HG03457 (cell line): Measurements from ENCODE around the gene NUDT14.

ENCODE experiments used
- ATAC-seq: cut with Tn5 transposase; IDR thresholded peaks from one replicate; pipeline ENCODE4 v1.9.1; 2021; ENCODE audit warnings: moderate number of reproducible peaks; ENCODE audit not compliant: unreplicated experiment

NUDT14 gene

DNA sequence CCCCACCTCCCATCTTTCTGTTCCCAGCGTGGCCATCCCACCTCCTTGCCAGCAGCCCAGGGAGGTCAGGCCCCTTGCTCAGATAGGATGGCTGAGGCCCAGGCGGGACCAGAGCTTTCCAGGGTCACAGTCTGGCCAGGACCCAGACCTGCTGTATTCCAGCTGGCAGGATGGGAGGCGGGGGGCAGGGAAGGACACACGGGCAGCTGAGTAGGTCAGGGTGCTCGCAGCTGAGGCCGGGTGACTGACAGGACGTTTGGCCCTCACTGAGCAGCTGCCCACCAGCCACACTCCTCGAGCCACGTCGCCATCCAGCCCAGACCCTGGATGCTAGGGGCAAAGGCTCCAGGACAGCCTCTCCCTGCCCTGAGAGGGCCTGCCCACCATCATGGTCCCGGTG lies 4.0 kb downstream of the NUDT14 start:
- no peak for ATAC-seq

DNA sequence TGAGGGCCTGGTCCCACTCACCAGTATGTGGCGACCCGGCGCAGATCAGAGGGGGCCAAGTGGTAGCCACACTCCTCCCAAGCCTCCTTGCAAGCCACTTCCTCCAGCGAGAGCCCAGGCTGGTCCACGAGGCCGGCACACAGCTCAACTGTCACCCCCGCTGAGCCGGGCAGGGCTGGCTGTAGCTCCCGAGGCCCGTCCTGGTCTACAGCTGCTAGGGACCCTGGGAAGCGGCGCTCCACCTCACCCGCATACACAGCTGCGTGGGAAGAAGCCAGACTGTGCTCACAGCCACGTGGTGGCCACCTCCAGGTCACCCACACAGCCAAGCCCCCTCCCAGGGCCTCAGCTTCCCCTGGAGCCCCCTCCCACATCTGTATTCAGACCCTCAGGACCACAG lies 4.6 kb downstream of the NUDT14 start:
- ATAC-seq, result no peak

DNA sequence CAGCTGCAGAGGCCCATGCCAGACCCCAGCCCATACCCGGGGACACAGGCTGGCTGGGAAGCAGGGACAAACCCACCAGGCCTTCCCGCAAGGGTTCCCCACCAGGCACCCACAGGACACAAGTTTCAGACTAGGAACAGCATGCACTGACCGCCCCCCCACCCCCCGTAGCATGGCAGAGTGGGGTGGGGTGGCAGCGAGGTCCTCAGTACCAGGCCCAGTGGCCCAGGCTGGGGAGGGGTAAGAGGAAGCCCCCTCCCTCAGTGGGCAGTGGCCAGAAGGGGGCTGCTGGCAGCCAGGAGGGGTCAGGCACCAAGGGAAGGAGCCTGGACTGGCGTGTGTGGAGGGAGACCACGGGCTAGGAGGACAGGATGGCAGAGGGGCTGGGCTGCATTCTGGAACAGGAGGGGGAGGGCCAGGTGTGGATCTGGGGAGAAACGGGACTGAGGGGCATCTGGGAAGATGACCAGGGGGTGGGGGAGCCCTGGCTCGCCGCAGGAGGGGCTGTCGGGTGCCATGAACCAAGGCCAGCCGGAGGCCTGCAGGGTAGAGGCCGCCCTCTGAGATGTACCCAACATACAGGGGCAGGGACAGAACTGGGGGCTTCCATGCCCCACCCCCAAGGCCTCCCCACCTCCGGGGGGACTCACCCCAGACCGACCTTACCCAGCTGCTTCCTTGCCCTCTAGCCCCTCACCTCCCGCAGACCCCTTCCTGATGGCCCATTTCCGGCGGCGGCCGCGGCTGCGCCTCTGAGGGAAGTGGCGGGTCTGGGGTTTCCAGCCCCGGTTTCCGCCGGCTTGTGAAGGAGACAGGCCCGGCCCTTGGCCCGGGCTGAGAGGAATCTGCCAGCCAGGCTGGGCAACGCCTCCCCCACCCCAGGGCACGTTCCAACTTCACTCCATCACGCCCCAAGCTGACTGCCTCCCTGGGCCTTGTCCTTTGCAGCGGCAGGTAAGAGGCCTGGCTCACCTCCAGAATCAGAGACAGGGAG lies 6.9 kb downstream of the NUDT14 start:
- ATAC-seq, result no peak

DNA sequence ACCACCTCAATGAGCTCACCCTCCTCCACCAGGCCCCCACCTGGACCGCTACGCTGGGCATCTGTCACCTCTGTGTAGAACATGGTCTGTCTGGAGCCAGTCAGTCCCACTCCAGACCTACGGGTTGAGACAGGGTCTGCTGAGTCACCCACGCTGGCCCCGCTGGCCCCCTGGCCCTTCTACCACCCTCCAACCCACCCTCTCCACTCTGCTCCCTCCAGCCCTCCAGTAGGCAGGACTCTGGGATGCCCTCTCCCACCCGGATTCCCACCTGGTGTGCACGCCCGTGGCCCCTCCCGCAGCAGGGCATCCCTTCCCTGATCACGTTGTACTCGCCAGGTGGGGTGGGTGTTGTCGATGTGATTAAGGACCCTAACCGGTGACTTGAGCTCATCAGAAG lies 8.0 kb downstream of the NUDT14 start:
- no peak for ATAC-seq

DNA sequence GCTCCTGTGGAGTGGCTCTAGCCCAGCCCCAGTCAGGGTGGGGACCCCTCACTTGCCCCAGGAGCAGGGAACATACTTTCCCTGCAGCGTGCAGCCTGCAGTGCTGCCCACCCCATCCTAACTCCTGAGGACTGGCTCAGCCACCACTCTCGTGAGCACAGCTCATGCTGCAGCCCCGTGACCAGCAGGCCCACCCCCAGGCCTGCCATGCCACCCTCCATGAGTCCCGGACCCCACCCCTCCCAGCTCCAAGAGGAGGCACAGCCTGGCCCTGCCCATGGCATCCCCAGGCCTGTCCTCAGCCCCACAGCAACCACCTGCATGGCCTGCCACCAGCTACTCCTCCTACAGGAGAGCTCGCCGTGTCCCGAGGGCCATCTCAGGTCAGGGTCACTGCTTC lies 8.6 kb downstream of the NUDT14 start:
- ATAC-seq, result no peak

DNA sequence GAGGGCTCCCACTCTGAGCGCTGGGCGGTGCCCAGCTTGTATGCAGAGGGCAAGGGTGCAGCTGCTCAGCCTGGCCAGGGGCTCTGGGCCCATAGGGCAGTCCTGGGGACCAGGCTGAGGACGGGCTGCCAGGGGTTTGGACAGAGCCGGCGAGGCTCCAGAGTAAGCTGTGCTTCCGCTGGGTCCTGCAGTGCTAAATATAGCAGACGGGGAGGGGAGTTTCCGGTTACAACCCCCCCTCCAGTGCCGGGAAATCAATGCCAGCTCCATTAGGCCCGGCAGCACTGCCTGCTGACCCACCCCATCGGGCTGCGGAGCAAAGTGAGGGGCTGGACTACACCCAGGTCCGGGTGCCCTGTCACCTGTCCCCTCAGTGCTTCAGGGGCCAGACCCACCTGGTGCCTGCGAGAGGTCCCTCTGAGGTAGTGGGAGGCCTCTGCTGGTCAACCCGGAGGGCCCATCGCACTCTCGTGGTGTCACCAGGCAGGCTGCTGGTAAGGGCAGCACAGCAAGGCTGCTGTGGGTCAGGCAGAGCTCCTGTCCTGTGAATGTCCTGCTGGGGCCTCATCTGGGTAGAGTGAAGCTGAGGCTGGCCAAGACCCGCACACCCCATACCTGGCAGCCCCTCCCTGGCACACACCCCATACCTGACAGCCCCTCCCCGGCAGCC lies 10.0 kb downstream of the NUDT14 start:
- no peak for ATAC-seq

DNA sequence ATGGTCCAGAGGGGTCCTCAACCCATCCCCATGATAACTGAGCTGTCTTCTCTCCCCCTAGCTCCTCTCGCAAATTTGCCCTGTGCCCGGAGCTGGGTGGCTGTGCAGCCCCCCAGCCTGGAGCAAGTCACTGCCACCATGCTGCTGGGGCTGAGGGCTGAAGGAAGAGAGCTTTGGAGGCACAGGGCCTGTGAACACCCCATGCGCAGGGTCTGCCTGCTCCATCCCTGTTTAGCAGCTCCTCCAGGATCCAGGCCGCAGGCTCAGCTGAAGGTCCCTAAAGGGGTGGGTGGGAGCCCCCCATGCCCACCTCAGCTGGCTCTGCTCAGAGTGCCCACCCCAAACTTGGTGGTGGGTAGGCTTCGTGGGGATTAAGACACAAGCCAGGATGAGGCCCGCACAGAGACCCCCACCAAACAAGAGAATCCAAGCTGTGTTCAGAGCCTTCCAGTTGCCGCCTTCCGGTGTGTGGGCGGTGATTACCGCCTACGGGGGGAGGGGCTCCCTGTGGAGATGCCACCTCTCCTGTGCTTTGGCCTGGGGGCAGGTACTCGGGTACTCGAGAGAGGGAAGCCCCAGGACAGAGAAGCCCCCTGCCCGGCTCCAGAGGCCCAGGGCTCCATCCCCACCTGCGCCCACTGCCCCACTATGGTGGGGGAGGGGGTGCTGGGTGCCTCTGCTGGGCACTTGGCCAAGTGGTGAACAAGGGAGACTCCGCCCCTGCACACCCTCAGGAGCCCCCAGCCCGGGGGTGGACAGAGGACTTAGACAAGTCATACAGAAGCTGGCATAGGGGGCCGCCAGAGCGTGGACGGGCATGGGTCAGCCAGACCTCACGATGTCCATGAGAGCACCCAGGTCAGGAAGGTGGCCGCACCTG lies 11.1 kb downstream of the NUDT14 start:
- ATAC-seq, result no peak

DNA sequence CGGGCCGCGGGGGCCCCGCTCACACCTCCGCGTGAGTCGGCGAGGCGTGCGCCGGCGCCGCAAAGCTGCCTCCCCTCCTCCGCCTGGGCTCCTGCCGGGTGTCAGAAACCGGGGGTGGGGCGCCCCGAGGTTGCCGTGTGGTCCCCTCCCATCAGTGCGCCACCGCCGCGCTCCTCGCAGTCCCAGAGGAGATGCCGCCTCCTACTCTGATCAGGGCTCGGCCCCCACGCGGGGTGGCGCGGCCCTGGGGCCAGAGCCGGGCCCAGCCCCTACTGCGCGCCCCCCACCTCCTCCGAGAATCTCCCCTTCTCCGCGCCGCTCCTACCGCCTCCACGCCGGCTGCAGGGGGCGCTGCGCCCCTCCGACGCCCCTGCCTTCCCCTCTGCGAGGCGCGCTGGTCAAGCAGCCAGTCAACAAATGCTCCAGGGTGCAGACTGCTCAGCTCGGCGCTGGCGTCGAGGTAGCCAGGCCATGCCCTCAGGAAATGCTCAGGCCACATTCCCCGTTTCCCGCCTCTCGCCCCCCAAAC lies 12.1 kb downstream of the NUDT14 start:
- ATAC-seq, result no peak

DNA sequence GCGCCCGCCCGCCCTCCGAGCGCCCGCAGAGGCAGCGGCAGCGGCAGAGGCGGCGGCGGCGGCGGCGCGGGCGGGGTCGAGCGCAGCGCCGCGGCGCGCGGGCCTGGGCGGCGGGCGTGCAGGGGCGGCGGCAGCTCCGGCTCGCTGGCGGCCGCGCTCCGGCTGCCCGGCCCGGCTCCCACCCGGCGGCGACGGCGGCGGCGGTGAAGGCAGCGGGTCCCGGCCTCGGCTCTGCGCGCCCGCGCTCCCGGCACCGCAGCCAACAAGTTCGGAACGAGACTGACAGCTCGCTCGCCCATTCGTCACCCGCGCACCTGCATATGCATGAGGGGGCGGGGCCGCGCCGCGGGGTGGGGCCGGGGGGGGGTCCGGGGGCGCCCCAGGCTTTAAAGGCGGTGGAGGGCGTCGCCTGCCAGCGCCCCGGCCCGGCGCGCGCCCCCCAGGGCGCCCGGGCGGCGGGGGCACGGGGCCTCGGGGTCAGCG lies 12.6 kb downstream of the NUDT14 start, which contains the start of gene JAG2:
Gene JAG2 (minus strand): TSS at position 281 of the 483 bp plus-strand sequence. CDS start 356 bp downstream, outside the sequence.
- no peak for ATAC-seq

DNA sequence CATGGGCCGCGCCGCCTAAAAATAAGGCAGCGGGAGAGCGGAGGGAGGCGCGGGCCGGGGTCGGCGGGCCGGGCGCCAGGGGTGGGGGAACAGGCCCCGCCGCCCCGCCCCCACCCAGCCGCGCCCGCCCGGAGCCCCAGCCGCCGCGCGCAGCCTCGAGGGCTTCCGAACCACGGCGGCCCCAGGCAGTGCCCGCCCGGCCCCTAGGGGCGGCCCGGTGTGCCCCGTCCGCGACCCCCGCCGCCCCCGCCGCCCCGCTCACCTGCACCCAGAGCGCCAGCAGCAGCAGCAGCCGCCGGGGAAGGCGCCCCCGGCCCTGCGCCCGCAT lies 13.1 kb downstream of the NUDT14 start:
- no peak for ATAC-seq

DNA sequence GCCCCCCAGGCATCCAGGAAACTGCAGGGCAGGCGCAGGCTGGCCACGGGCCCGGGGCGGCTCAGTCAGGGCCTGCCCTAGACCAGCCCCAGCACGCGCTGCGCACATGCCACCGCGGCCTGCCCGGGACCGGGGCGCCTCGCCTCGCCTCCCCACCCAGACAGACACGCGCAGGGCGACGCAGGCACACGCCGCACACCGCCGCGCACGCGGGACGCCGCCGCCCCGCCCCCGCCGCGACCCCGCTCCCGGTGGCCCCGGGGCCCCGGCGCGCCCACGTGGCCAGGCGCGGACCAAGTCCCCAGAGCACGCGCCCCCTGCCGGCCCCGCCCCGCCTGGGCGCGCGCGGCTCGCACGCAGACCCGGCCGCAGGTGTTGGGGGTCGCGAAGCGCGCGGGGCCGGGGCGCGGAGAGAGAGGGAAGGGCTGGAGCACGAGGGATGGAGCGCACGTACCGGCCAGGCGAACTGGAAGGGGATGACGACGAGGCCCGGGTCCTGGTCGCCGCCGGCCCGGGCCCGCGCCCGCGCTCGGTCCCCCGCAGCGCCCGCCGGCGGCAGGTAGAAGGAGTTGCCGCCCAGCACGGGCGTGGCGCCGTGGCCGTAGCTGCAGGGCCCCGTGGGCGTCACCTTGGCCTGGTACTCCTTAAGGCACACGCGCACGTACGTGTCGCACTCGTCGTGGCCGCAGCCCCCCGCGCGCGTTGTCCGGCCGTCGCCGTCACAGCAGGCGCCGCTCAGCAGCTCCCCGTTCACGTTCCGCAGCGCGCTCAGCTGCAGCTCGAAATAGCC lies 13.6 kb downstream of the NUDT14 start:
- ATAC-seq, result no peak

DNA sequence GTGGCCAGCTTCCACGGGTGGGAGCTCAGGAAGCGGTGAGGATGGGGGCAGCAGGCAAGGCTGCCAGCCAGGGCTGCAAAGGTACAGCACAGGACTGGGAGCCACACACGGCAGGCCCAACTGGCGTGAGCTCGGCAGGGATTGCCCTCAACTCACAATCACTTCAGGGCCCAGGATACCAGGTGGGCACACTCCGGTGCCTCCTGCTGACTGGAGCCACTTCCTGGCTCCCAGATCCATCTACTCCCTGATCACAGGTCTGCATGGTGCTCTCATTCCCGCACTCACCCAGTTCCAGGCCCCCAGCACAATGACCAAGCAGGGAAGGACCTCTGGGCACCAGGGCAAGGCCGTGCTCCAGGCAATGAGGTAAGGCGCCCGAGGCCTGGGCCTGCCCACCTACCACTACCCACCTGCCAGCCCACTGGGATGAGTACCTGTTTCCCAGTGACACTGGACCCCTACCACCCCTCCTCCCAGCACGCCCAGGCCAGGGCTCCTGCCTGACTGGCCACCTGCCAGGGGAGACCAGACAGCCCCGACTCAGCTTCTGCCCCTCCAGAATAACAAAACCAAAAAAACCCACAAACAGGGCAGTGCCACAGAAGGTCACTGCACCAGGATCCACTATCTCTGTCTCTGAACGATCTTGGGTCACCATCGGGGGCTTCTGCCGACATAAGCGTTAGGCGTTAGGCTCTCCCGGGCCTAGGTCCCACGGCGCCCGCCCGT lies 14.4 kb downstream of the NUDT14 start:
- no peak for ATAC-seq

DNA sequence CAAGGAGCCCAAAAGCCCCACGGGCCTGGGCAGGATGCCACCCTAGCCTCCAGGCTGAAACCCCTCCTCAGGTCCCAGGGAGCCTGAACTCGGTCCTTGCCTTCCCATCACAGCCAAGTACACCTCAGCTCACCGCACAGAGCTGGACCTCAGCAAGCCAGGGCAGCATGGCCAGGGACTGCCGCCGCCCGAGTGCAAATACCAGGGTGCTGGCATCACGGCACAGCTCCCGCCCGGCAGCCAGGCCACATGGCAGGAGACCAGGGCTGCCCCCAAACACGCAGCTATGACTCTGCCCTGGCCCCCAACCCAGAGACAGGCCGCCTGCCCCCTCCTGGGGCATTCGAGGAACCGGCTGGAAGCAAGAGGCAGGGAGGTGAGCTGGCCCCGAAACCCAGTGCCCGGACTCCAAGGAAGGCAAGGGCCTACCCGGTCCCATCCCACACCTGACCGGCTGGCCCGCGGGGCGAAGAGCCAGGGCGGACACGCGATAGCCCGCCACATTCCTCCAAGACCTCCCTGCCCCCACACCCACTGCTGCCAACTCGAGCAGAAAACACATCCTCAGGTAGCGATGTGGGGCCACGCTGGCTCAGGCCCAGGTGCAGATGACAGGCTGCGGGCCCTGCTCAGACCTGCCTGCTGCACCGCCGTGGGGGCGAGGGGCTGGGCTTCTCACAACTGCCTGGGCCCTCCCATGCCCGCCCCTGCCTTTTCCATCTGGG lies 15.2 kb downstream of the NUDT14 start:
- no peak for ATAC-seq

DNA sequence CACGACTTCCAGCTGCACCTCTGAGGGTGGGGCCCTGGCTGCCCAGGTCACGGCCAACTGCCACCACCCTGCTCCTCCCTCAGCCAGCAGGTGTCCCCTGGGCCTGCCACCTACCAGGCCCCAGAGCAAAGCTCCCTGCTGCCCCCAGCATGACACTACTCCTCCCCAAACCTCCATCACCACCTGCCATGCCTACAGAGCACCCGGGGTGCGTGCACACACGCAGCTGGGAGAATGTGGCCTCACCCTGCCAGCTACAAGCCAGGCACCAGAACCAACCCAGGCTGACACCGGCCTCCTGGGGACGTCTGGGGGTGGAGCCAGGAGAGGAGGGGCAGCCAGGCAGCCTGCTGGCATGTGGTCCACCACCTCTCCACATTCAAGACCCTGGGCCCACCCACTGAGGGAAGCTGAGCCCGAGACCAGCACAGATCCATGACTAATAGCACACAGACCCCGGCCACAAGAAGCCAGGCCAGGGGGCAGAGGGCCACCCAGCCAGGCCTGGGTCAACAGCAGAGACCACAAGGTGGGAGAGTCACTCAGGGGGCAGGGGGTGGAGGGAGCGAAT lies 15.9 kb downstream of the NUDT14 start:
- no peak for ATAC-seq

DNA sequence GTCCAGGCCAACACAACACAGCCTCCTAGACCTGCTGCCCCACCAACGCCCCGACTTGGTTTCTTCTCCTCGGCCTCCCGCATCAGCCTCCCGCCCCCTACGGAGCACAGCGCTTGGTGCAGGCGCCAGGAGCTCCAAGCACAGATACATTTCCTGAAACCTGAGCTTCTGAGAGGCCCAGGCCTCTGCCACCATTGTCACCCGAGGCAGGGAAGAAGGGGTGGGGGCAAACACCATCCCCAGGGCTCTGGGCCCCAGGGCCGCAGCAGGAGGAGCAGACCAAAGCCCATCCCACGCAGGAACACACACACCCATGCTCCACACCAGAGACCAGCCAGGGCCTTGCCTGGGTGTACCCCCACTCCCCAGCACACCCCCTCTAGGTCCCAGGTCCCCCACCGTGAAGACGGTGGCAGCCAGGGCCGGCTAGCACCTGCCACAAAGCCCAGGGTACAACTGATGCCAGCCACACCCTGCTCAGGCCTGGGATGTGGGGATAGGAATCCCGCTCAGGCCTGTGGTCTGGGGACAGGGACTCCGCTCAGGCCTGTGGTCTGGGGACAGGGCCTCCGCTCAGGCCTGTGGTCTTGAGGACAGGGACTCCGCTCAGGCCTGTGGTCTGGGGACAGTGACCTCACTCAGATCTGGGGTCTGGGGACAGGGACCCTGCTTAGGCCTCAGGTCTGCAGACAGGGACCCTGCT lies 17.9 kb downstream of the NUDT14 start:
- ATAC-seq, result no peak

DNA sequence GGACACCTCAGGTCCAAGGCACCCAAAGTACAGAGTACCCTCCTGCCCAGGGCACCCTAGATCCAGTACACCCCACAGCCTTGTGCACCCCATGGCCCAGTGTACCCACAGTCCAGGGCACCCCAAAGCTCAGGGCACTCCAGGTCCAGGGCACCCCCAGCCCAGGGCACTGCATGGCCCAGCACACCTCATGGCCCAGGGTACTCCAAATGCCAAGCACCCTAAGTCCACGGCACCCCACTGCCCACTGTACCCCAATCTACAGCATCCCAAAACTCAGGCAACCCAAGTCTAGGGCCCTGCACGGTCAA lies 18.5 kb downstream of the NUDT14 start:
- no peak for ATAC-seq

DNA sequence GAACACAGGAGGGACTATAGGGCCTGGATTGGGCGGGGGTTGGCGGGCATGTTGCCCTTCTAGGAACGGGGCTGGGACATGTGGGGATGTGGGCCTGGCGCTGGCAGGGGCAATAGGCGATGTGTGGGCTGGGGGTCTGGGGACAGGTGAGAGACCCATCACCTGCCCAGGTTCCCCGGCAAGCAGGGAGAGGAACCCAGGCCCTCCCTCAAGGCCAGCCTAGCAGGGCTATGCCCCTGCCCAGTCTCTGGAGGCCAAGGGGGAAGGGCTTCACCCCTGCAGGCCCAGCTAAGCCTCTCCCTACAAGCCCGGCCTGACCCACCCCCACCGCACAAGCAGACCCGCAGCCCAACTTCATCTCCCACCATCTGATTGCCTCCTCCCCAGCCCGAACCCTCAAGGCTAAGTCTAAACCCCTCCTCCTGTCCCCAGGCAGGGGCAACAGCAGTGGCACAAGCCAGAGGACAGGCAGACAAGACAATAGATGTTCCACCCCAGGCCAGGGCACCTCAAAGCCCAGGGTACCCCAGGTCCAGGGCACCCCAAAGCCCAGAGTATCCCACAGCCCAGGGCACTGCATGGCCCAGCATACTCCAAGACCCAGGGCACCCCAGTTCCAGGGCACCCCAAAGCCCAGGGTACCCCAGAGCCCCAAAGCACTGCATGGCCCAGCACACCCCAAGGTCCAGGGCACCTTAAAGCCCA lies 19.0 kb downstream of the NUDT14 start:
- no peak for ATAC-seq
